Measurements from ENCODE around the gene ZSWIM4. TPM values are rescaled to one million over a fixed set of nuclear protein-coding genes. Genes with fewer than 3 reads are reported as not detected.

The ZSWIM4 gene
- total and polyA plus RNA-seq, 2 of the 4 experiments (the other 2 are of a cell fraction): 2.2 to 6.2 TPM

DNA sequence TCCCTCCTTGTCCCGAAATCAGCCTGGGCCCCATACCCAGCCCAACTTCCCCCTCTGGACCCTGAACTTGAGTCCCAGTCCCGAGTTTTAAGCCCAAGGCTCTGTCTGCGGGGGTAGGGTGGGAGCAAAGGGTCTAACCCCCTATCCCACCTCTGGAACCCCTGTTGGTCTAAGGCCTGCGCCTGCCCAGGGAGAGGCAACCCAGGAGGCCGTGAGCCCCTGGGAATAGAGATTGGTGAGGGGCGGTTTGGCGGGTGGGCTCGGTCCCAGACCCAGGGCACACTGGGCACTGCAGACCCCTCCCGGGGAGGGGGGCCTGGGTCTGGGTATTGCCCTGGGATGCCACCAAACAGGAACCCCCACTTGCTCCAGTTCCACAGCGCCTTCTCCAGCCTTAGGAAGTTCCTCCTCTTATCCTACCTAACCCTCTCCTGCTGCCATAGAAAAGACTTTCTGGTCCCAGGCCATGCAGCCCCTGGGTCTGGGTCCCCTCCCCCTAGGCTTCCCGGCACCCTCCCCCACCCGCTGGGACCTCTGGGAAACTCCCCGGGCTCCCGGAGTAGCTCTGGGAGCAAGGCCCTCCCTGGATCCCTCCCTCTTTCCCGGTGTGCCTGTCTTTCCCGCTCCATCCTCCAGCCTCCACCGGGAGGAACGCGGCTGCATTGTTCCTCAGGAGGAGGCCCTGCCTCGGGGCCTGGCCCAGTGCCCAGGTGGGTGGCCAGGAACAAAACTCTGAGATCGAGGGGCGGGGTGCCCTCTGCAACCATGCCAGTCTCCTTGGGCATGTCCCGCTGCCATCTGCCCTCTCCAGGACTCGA is 48.1 kb downstream of the ZSWIM4 start:
- Histone ChIP-seq H2AFZ (replicated peaks; ENCODE audit: low read length, poor library complexity) (peak overlapping the region; percentile 91), H4K20me1 (ENCODE audit: insufficient read depth, low read length) (peaks cover 43% of the 10 kb centered on the region), H3K18ac (ENCODE audit: low read depth, low read length) (peak overlapping the region; percentile 79), H2BK15ac (ENCODE audit: low read depth, low read length) (peak overlapping the region; percentile 94), H3K27ac (ENCODE audit: insufficient read depth, low read length) (peak overlapping the region; percentile 90), H4K8ac (ENCODE audit: low read depth in 2 of 2, low read length in 2 of 2) (peak overlapping the region; percentile 65 to 92; a peak in 3 of 4 replicates), H3K4ac (ENCODE audit: low read depth, low read length) (peak overlapping the region; percentile 98), H3K79me1 (ENCODE audit: low read depth in 1 of 2, low read length in 2 of 2) (peaks cover 15 to 47% of the 10 kb centered on the region in 2 experiments), H3K9ac (ENCODE audit: low read depth, low read length) (peak overlapping the region; percentile 80), H3K23ac (ENCODE audit: low read depth, low read length) (peak overlapping the region; percentile 74; the same call in 1 of the 2 replicates), H3K4me2 (ENCODE audit: low read depth, low read length) (peak overlapping the region; percentile 83), H3K27me3 (ENCODE audit: control insufficient read depth, insufficient read depth, low read length) (no peaks in the 10 kb centered on the region), H2BK120ac (ENCODE audit: low read depth, low read length) (peak overlapping the region; percentile 92), H2AK5ac (ENCODE audit: low read depth, low read length) (peak overlapping the region; percentile 97), H3K4me3 (ENCODE audit: insufficient read depth, low read depth, low read length) (peak overlapping the region; percentile 39), H4K5ac (ENCODE audit: low read depth, low read length) (peak overlapping the region; percentile 50), H2AK9ac (replicated peaks; ENCODE audit: low read depth, low read length, poor library complexity) (peak overlapping the region; percentile 98), H3K9me1 (ENCODE audit: insufficient read depth, low read length) (0 out of 2 replicates have a peak, but pooled peaks cover 3% of the 10 kb centered on the region), H4K91ac (ENCODE audit: insufficient read depth, low read depth, low read length) (peak overlapping the region; percentile 86), H3K9me3 (ENCODE audit: control insufficient read depth, insufficient read depth, low read length) (no peaks in the 10 kb centered on the region), H3K14ac (replicated peaks; ENCODE audit: low read depth, low read length) (peak overlapping the region; percentile 93), H2BK20ac (ENCODE audit: low read depth, low read length) (peak overlapping the region; percentile 90), H3K4me1 (ENCODE audit: control insufficient read depth, insufficient read depth, low read length) (peaks cover 32% of the 10 kb centered on the region), H2BK5ac (ENCODE audit: low read depth, low read length, poor library complexity, severe bottlenecking) (peak overlapping the region; percentile 91), H3K36me3 (ENCODE audit: control insufficient read depth, insufficient read depth, low read length) (peaks cover 7% of the 10 kb centered on the region; the same call in 1 of the 2 replicates), H3K56ac (ENCODE audit: extremely low read depth, insufficient read depth, low read length) (peak overlapping the region; percentile 62)
- in situ Hi-C loops (cut with MboI; ENCODE audit: low sequenced_read_pairs): loop anchor here (10.0 to 25.0 kb wide), 2 partner anchors 689 to 1056 kb away; partner anchors contain the start of genes HOOK2, IER2, JUNB and STX10
- intact Hi-C loops (cut with micrococcal nuclease): no loop called here
- WGBS, 2 experiments (ENCODE audit: extremely low coverage in 2 of 2, insufficient read length in 1 of 2): 0% methylated on average over 2 of the region's 24 CpGs; no CpG with 5 or more reads in 1 of the 2 experiments
- ChIA-PET CTCF (interaction anchor here (0.6 kb wide), 1 partner anchor 59 kb away, joined by 3 read pairs; no protein-coding TSS in a partner anchor), POLR2A (ENCODE audit: unreplicated experiment) (interaction anchor here (0.6 kb wide), 1 partner anchor 10 kb away, joined by 4 read pairs; no protein-coding TSS in a partner anchor)
- peak; percentile 47 for DNase-seq
- no peak for ATAC-seq (ENCODE audit: low read depth)
- dilution Hi-C loops (cut with HindIII; ENCODE audit: low sequenced_read_pairs, unreplicated experiment): no loop called here
- no TSS peak for BruUV-seq (replicated peaks)
- TF ChIP-seq RFX5 (IDR thresholded peaks at IDR 0.05; ENCODE audit: low read depth, low read length): no peak
- TF ChIP-seq, protein P1, sequence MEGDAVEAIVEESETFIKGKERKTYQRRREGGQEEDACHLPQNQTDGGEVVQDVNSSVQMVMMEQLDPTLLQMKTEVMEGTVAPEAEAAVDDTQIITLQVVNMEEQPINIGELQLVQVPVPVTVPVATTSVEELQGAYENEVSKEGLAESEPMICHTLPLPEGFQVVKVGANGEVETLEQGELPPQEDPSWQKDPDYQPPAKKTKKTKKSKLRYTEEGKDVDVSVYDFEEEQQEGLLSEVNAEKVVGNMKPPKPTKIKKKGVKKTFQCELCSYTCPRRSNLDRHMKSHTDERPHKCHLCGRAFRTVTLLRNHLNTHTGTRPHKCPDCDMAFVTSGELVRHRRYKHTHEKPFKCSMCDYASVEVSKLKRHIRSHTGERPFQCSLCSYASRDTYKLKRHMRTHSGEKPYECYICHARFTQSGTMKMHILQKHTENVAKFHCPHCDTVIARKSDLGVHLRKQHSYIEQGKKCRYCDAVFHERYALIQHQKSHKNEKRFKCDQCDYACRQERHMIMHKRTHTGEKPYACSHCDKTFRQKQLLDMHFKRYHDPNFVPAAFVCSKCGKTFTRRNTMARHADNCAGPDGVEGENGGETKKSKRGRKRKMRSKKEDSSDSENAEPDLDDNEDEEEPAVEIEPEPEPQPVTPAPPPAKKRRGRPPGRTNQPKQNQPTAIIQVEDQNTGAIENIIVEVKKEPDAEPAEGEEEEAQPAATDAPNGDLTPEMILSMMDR (conservative IDR thresholded peaks at IDR 0.05; ENCODE audit: low read depth, low read length): no peak
- no peak for TF ChIP-seq MXI1 (IDR thresholded peaks at IDR 0.05; ENCODE audit: borderline replicate concordance, low read depth, low read length)
- TF ChIP-seq RAD21 (IDR thresholded peaks at IDR 0.05; ENCODE audit: low read length): no peak
- no peak for TF ChIP-seq POLR2A (IDR thresholded peaks at IDR 0.05; ENCODE audit: low read depth, low read length)
- no peak for TF ChIP-seq CEBPB (IDR thresholded peaks at IDR 0.05; ENCODE audit: low read depth, low read length)
- no peak for TF ChIP-seq SMC3 (IDR thresholded peaks at IDR 0.05; ENCODE audit: low read depth, low read length)
- no peak for TF ChIP-seq MAZ (IDR thresholded peaks at IDR 0.05; ENCODE audit: borderline replicate concordance, low read depth, low read length)
- TF ChIP-seq, protein P2, sequence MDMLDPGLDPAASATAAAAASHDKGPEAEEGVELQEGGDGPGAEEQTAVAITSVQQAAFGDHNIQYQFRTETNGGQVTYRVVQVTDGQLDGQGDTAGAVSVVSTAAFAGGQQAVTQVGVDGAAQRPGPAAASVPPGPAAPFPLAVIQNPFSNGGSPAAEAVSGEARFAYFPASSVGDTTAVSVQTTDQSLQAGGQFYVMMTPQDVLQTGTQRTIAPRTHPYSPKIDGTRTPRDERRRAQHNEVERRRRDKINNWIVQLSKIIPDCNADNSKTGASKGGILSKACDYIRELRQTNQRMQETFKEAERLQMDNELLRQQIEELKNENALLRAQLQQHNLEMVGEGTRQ (IDR thresholded peaks at IDR 0.05; ENCODE audit: low read depth, low read length): no peak
- TF ChIP-seq NFE2L2 (IDR thresholded peaks at IDR 0.05; ENCODE audit: low read depth, low read length): no peak
- TF ChIP-seq MAFK (IDR thresholded peaks at IDR 0.05; ENCODE audit: low read depth, low read length): no peak
- no peak for TF ChIP-seq CHD1 (IDR thresholded peaks at IDR 0.05; ENCODE audit: low read depth, low read length)
- TF ChIP-seq BHLHE40 (IDR thresholded peaks at IDR 0.05; ENCODE audit: low read depth, low read length): no peak
- no peak for TF ChIP-seq FOS (IDR thresholded peaks at IDR 0.05; ENCODE audit: low read depth, low read length)
